ENCODE data around the gene PARD3.
A peak's percentile ranks its signal among the peaks of the same experiment; 100 is the strongest.

Gene PARD3

DNA sequence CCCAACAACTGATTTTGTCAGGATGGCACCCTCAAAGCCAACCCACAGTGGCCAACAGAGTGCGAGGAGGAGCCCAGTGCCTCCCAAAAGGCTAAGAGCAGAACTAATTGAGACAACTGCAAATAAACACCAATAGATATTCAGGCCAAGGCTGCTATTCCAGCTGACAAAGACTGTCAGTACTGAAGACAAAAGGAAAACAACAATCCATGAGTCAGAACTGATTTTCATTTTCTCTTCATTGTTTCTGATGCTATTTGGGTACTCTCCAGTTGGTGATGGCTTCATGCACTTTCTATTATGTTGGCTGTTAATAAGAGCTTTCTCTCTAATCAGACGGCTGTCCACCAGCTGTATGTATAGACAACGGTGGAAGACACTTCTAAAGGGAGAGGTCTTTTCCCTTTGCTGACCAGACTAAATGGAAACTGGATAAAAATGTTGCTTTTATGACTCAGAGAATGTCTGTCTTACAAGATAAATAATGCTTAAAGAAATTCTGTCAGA, 515.9 kb downstream of the PARD3 start:
- ChIA-PET POLR2A (no interaction called here), CTCF (no interaction called here)
- no peak for DNase-seq (ENCODE audit: low read depth, low spot score)
- TF ChIP-seq, protein P1, sequence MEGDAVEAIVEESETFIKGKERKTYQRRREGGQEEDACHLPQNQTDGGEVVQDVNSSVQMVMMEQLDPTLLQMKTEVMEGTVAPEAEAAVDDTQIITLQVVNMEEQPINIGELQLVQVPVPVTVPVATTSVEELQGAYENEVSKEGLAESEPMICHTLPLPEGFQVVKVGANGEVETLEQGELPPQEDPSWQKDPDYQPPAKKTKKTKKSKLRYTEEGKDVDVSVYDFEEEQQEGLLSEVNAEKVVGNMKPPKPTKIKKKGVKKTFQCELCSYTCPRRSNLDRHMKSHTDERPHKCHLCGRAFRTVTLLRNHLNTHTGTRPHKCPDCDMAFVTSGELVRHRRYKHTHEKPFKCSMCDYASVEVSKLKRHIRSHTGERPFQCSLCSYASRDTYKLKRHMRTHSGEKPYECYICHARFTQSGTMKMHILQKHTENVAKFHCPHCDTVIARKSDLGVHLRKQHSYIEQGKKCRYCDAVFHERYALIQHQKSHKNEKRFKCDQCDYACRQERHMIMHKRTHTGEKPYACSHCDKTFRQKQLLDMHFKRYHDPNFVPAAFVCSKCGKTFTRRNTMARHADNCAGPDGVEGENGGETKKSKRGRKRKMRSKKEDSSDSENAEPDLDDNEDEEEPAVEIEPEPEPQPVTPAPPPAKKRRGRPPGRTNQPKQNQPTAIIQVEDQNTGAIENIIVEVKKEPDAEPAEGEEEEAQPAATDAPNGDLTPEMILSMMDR (IDR thresholded peaks at IDR 0.05; ENCODE audit: insufficient read depth, low read length, missing control alignments), result no peak
- H3K4me3 ChIP-seq (ENCODE audit: low read depth, low read length), result no peak overlapping the region

DNA sequence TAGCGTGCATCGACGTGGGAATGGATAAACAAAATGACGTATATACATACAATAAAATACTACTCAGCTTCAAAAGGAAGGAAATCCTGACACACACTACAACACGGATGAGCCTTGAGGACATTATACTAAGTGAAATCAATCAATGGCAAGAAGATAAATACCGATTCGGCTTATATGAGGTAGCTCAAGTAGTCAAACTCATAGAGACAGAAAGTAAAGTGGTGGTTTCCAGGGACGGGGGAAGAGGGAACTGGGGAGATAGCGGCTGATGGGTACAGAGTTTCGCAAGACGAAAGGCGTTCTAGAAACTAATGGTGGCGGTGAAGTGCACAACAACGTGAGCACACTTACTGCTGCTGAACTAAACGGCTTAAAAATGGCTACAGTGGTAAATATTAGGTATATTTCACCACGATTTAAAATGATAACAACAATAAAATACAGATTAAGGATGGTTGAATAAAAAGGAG, 516.7 kb downstream of the PARD3 start:
- no peak for DNase-seq (ENCODE audit: low read depth, low spot score)
- TF ChIP-seq, protein P1 (IDR thresholded peaks at IDR 0.05; ENCODE audit: insufficient read depth, low read length, missing control alignments), result no peak
- H3K4me3 ChIP-seq (ENCODE audit: low read depth, low read length), result no peak overlapping the region
- CTCF ChIA-PET, result interaction anchor here (0.8 to 1.7 kb wide), 4 partner anchors 10 to 968 kb away, joined by 3 to 5 read pairs (median 4); no protein-coding TSS in a partner anchor
- POLR2A ChIA-PET, result no interaction called here

DNA sequence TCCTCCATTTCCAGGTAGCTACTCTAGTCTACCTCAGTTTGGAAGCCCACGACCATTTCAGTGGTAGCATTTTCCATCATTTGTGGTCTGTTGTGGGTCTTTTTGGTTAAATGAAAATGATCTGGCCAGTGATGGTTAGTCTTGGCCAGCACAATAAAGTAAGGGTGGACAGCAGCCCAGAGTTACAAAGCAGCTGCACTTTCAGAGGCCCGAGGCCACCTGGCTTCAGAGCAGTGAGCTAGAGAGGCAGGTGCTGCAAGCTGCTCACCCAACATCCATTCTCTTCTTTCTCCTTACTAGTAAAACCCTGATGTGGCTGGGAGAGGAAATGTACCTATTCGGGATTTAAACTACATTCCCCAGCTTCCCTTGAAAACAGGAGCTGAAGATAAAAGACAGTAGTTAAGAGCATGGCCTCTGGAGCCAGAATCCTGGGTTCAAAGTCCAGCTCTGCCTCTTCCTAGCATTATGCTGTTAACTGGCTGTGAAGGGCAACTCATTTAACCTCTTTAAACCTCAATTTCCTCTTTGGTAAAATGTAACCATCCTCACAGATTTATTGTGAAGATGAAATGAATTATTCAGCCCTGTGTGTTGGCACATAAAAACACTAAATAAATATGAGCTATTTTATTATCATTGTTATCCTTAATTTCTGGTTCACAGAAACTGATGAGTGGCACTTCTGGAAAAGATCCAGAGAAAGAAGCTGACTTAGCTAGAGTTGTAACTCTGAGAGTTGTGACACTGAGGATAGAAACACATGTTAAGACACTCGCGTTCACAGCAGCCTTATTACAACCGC, 517.4 kb downstream of the PARD3 start:
- TF ChIP-seq, protein P1 (IDR thresholded peaks at IDR 0.05; ENCODE audit: insufficient read depth, low read length, missing control alignments), result no peak
- POLR2A ChIA-PET, result no interaction called here
- H3K4me3 ChIP-seq (ENCODE audit: low read depth, low read length), result no peak overlapping the region

DNA sequence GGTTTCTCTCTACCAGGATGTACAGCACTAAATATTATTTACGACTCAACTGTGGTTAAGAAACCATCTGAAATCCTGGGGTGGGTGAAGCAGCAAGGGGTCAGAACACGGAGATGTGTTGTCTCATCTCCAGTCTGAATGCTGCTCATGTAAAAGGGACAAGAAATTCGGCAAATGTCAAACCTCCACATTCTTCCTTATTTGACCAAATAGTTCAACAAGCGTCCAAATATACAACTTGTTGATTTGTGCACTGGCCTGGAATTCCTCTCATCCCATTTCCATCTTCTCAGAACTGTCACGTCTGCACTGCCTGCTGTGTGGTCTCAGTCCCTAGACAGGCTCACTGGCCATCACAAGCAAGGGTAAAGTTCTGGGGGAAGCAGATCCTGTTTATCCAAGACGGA, 520.0 kb downstream of the PARD3 start:
- no peak overlapping the region for H3K4me3 ChIP-seq (ENCODE audit: low read depth, low read length)
- ChIA-PET POLR2A (no interaction called here), CTCF (no interaction called here)
- peak; percentile 75 for DNase-seq (ENCODE audit: low read depth, low spot score)
- TF ChIP-seq, protein P1 (IDR thresholded peaks at IDR 0.05; ENCODE audit: insufficient read depth, low read length, missing control alignments), result no peak

More for the DNA sequence above, 517.4 kb downstream of the PARD3 start:
- no peak for DNase-seq (ENCODE audit: low read depth, low spot score)
- CTCF ChIA-PET, result interaction anchor here (0.8 to 1.7 kb wide), 4 partner anchors 9 to 967 kb away, joined by 3 to 5 read pairs (median 4); no protein-coding TSS in a partner anchor

DNA sequence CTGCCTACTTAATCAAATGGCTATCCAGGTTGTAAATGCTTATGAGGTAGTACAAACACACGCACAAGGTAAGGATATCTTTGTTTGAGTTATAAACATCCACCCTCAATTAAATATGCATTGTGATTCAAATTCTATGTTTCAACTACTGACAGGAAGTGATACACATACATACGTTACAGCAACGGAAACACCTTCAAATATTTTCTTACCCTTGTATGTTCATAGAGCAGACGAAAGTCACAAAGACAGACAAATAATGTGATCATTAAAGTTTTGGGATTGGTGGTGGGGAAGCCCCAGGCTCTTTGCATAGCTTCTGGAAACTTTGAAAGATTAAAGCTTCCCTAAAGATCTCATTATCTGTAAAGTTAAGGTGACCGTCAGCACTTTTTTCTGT, 521.0 kb downstream of the PARD3 start:
- TF ChIP-seq, protein P1 (IDR thresholded peaks at IDR 0.05; ENCODE audit: insufficient read depth, low read length, missing control alignments), result no peak
- ChIA-PET POLR2A (no interaction called here), CTCF (no interaction called here)
- DNase-seq (ENCODE audit: low read depth, low spot score), result no peak
- no peak overlapping the region for H3K4me3 ChIP-seq (ENCODE audit: low read depth, low read length)

DNA sequence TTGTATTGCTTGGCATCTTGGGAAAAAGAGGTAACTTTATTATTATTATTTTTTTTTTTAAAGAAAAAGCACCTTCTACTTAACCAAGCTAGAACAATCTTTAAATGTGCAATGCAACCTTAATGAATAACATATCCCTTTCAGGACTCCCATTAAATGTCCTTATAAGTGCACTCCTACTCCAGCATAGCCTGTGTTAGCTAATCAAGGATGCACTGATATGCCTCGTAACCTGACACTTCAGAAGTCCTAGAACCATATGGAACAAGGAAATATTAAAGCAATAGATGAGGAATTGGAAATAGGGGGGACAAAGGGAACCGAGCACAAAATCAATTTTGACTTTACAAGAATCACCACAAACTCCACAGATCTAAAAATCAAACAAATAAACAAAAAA, 522.4 kb downstream of the PARD3 start:
- no peak for DNase-seq (ENCODE audit: low read depth, low spot score)
- TF ChIP-seq, protein P1 (IDR thresholded peaks at IDR 0.05; ENCODE audit: insufficient read depth, low read length, missing control alignments), result no peak
- ChIA-PET POLR2A (no interaction called here), CTCF (no interaction called here)
- no peak overlapping the region for H3K4me3 ChIP-seq (ENCODE audit: low read depth, low read length)

Data from AG04449 (cell line).